Mesendoderm (in vitro differentiated cells): ENCODE data around the gene MRPS30. TPM values are rescaled to one million over a fixed set of nuclear protein-coding genes. Genes with fewer than 3 reads are reported as not detected.
A peak's percentile ranks its signal among the peaks of the same experiment; 100 is the strongest.
"Not testable (repeated sequence)": the region's sequence is repeated elsewhere in the genome, so short reads cannot be mapped to it uniquely, and the experiment has no call there.

Experiments used
- DNase-seq: peaks from one replicate; pipeline ENCODE4 v3.0.0; 2013
- H2AK5ac ChIP-seq: 2 replicates; pipeline ENCODE4 v1.6.1; 2013; ENCODE audit warnings: low read length, inconsistent platforms
- H2BK120ac ChIP-seq: 2 replicates; pipeline ENCODE4 v1.6.1; 2013; ENCODE audit warnings: low read depth, mild to moderate bottlenecking, low read length, moderate library complexity, mixed read lengths
- H2BK15ac ChIP-seq: replicated peaks from 2 replicates; pipeline ENCODE4 v1.6.1; 2013; ENCODE audit warnings: low read depth, mild to moderate bottlenecking, moderate library complexity
- H2BK5ac ChIP-seq: 2 replicates; pipeline ENCODE4 v1.6.1; 2013; ENCODE audit warnings: low read length, inconsistent platforms
- H3K18ac ChIP-seq: 2 replicates; pipeline ENCODE4 v1.6.1; 2013; ENCODE audit warnings: mild to moderate bottlenecking, low read length, mixed read lengths
- H3K23ac ChIP-seq: one replicate; pipeline ENCODE4 v1.6.1; 2013; ENCODE audit warnings: low read length
- H3K27ac ChIP-seq: 2 replicates; pipeline ENCODE4 v1.5.1; 2013; ENCODE audit warnings: low read depth, mild to moderate bottlenecking, inconsistent platforms, low read length, moderate library complexity
- H3K27me3 ChIP-seq: 2 replicates; pipeline ENCODE4 v1.6.1; 2013; ENCODE audit warnings: low read length, control low read depth, mild to moderate bottlenecking, inconsistent platforms; ENCODE audit not compliant: insufficient read depth, poor library complexity
- H3K36me3 ChIP-seq: 2 replicates; pipeline ENCODE4 v1.6.1; 2013; ENCODE audit warnings: low read length, inconsistent platforms; ENCODE audit not compliant: control insufficient read depth, insufficient read depth
- H3K4ac ChIP-seq: one replicate; pipeline ENCODE4 v1.6.1; 2013; ENCODE audit warnings: low read depth, mild to moderate bottlenecking, low read length, moderate library complexity
- H3K4me1 ChIP-seq: 2 replicates; pipeline ENCODE4 v1.6.1; 2013; ENCODE audit warnings: low read depth, low read length, inconsistent platforms; ENCODE audit not compliant: control insufficient read depth
- H3K4me2 ChIP-seq: 2 replicates; pipeline ENCODE4 v1.6.1; 2013; ENCODE audit warnings: low read length
- H3K4me3 ChIP-seq: 2 replicates; pipeline ENCODE4 v1.5.1; 2013; ENCODE audit warnings: mild to moderate bottlenecking, low read length
- H3K56ac ChIP-seq: one replicate; pipeline ENCODE4 v1.6.1; 2013; ENCODE audit warnings: low read length
- H3K79me1 ChIP-seq: 2 replicates; pipeline ENCODE4 v1.6.1; 2013; ENCODE audit warnings: low read length, inconsistent platforms
- H3K79me2 ChIP-seq: 2 replicates; pipeline ENCODE4 v1.6.1; 2013; ENCODE audit warnings: mild to moderate bottlenecking, low read length; ENCODE audit not compliant: control insufficient read depth, insufficient read depth
- H3K9ac ChIP-seq: 2 replicates; pipeline ENCODE4 v1.6.1; 2013; ENCODE audit warnings: low read length, inconsistent platforms
- H4K5ac ChIP-seq: one replicate; pipeline ENCODE4 v1.6.1; 2013; ENCODE audit warnings: low read length
- H4K8ac ChIP-seq: one replicate; pipeline ENCODE4 v1.6.1; 2013; ENCODE audit warnings: low read depth, mild to moderate bottlenecking, control low read depth, low read length, moderate library complexity
- WGBS: extraction: QIAGEN DNeasy Blood & Tissue Kit; methylation state at CpG from one replicate; pipeline ENCODE4 v1.1.7; 2013; ENCODE audit warnings: low lambda C conversion rate, missing lambda C conversion rate; ENCODE audit not compliant: insufficient coverage; ENCODE audit errors: extremely low coverage; 5-methylcytosine and 5-hydroxymethylcytosine counted together
- polyA plus RNA-seq, 2 experiments: library from polyadenylated mRNA; stranded (reverse); fragments of 200-250 nt; gene quantifications; one replicate each; pipeline ENCODE4 v1.2.3, GENCODE V29; 2013

Gene MRPS30
- polyA plus RNA-seq (2013, experiment 1 of 2) = 67.8 TPM
- polyA plus RNA-seq (2013, experiment 2 of 2) = 66.7 TPM

DNA sequence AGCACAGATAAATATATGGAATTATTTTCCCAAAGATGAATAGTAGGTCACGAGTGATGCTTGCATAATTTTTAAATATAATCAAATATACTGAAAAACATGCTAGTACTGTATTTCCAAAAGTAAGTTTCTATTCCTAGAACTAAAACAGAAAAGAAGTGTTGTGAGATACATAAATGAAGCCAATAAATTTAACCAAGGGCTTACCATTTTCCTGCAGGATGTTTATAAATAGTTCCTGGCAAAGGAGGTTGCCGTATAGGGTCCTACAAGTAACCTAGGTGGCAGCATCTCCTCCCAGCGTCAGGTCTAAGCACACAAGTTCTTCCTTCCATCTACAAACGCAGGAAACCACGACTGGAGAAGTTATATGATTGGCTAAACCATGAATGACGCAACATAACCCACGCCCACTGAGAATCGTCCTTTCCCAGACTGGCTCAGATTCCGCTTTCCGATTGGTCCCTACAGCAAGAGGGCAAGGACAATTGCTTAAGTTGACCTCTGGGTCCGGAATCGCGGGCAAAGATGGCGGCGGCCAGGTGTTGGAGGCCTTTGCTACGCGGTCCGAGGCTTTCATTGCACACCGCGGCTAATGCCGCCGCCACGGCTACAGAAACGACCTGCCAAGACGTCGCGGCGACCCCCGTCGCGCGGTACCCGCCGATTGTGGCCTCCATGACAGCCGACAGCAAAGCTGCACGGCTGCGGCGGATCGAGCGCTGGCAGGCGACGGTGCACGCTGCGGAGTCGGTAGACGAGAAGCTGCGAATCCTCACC lies at the start of gene MRPS30:
MRPS30 (plus strand) TSS at position 513 of the 780 bp plus-strand sequence; CDS start at position 529, 16 bp downstream.
- Histone ChIP-seq H3K9ac (peak within 1 kb of the TSS; percentile 91), H3K23ac (peak within 1 kb of the TSS; percentile 70), H4K5ac (no peak within 1 kb of the TSS), H2BK15ac (no peak within 1 kb of the TSS), H3K4me1 (no peaks in the 10 kb centered on the region), H2BK5ac (peak within 1 kb of the TSS; percentile 61), H3K79me1 (no peaks in the 10 kb centered on the region), H2BK120ac (no peak within 1 kb of the TSS), H3K79me2 (peaks cover 24% of the 10 kb centered on the region), H3K27me3 (no peaks in the 10 kb centered on the region), H2AK5ac (no peak within 1 kb of the TSS), H3K4me3 (peak within 1 kb of the TSS; percentile 92), H3K4ac (no peak within 1 kb of the TSS), H3K4me2 (peak within 1 kb of the TSS; percentile 88), H4K8ac (no peak within 1 kb of the TSS), H3K56ac (peak within 1 kb of the TSS; percentile 97), H3K18ac (peak within 1 kb of the TSS; percentile 60), H3K27ac (peak within 1 kb of the TSS; percentile 13), H3K36me3 (peaks cover 1% of the 10 kb centered on the region)
- no CpG with 5 or more reads among the region's 47 CpGs for WGBS
- DNase-seq = peak; percentile 100

DNA sequence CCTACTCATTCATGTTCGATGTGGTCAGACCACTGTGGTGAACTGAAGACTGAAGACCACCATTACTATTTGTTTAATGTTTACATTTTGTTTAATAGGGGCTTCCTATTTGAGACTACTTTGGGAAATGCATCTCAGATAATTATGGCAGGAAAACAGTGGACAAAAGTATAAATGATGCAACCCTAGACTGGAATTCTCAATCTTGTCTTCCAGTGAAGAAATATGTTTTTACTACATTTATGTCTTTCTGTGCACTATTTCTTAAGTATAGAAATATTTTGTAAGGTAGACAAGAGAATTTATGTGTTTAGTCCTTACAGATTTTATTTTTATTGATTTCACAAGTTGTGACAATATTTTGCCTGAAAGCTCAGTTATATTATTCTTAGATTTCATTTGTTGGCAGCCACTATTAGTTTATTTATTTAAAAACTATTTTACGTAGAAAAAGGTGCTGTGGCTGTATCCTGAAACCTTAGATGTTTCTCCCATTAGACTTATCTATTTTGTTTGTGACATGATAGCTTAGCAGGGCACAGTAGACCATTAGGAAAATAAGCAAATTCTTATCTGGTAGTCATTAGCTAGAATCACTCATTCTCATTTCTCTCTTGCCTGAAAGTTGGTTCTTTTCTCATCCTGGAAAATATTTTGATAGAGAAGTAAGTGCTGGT lies 39.4 kb upstream of the MRPS30 start:
- no peak overlapping the region for H3K56ac ChIP-seq
- no peak overlapping the region for H4K5ac ChIP-seq
- no peak overlapping the region for H3K4me3 ChIP-seq
- H2BK120ac ChIP-seq = no peak overlapping the region
- no peak overlapping the region for H4K8ac ChIP-seq
- H3K9ac ChIP-seq = no peak overlapping the region
- H3K4ac ChIP-seq = no peak overlapping the region
- H3K27me3 ChIP-seq = no peaks in the 10 kb centered on the region
- no peak overlapping the region for H3K4me2 ChIP-seq
- WGBS = no CpG with 5 or more reads among the region's 2 CpGs
- no peak overlapping the region for H3K23ac ChIP-seq
- no peaks in the 10 kb centered on the region for H3K4me1 ChIP-seq
- H3K79me1 ChIP-seq = no peaks in the 10 kb centered on the region
- H3K18ac ChIP-seq = no peak overlapping the region
- DNase-seq = no peak
- H3K27ac ChIP-seq = no peak overlapping the region
- no peak overlapping the region for H2AK5ac ChIP-seq
- H2BK5ac ChIP-seq = no peak overlapping the region
- no peaks in the 10 kb centered on the region for H3K36me3 ChIP-seq
- no peaks in the 10 kb centered on the region for H3K79me2 ChIP-seq
- H2BK15ac ChIP-seq = no peak overlapping the region

DNA sequence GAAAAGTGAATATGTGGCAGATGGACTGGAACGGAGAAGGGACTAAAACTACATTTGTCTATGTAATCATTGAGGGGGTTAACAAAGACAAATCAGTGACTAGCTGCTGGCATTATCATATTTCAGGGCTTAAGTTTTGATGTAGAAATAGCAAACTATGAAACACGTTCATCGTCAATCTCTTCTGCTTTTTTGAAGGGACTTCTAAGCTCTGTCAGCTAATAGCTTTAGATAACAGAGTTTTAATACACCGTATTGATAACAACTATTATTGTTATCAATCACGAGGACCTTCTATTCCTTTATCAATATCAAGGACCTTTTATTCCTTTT lies 38.9 kb upstream of the MRPS30 start:
- Histone ChIP-seq H3K9ac (no peak overlapping the region), H3K4me1 (no peaks in the 10 kb centered on the region), H2BK15ac (no peak overlapping the region), H3K4ac (no peak overlapping the region), H2BK5ac (no peak overlapping the region), H3K4me2 (no peak overlapping the region), H4K5ac (no peak overlapping the region), H2BK120ac (no peak overlapping the region), H3K56ac (no peak overlapping the region), H3K18ac (no peak overlapping the region), H3K79me1 (no peaks in the 10 kb centered on the region), H3K79me2 (no peaks in the 10 kb centered on the region), H2AK5ac (no peak overlapping the region), H3K27me3 (no peaks in the 10 kb centered on the region), H4K8ac (no peak overlapping the region), H3K27ac (no peak overlapping the region), H3K4me3 (no peak overlapping the region), H3K23ac (no peak overlapping the region), H3K36me3 (no peaks in the 10 kb centered on the region)
- WGBS = no CpG with 5 or more reads among the region's 5 CpGs
- no peak for DNase-seq

DNA sequence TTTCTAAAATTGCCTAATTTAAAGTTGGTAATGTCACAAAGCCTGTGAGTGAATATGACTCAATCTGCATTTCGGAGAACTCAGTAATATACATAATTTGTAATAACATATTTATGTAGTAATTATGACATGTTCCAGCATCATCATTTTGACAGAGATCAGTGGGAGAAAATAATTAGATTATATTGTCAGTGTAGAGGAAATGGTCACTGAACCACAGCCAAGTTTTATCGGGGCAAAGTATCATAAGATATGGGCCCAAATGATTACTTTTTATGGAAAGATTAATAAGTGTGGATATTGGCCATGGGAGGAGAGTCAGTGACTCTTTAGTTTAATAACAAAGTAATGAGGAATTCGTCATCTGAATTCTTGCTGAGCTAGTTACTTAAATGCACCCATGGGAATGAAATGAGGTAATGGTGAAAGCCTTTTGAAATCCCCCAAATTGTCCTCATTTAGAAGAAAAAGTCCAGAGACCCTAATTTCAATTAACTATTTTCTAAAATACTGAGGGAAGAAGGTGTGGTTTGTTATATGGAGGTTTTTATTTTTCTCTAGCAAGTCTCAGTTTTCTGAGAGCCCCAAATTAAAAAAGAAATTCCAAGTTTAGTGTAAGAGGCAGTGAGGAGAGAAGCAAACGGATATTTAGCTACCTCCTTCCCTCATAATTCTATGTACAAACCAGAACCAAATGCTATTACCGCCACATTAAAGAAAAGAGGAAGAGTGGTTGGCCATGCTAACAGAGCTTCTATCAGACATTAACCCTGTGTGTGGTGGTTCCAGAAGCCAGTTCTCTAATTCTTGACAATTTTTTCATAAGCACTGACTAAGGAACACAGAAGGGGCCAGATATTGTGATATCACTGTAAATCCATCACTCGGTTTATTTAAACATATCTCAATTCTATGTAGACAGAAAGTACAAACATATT lies 37.7 kb upstream of the MRPS30 start:
- H3K4ac ChIP-seq = no peak overlapping the region
- H3K4me3 ChIP-seq = no peak overlapping the region
- WGBS = no CpG with 5 or more reads among the region's 6 CpGs

DNA sequence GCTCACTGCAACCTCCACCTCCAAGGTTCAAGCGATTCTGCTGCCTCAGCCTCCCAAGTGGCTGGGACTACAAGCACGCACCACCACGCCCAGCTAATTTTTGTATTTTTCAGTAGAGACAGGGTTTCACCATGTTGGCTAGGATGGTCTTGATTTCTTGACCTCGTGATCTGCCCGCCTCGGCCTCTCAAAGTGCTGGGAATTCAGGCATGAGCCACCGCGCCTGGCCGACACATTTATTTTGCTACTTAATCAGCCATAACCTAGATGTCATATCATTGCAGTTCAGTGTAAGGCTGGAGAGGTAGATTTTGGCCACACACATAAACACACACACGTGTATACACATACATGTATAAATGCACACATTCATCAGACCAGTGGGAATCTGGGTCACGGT lies 36.4 kb upstream of the MRPS30 start:
- not testable (repeated sequence) for H3K4me3 ChIP-seq, H3K9ac ChIP-seq, H4K5ac ChIP-seq, H3K36me3 ChIP-seq, H2BK5ac ChIP-seq, H3K4me1 ChIP-seq, H3K27me3 ChIP-seq, H3K79me1 ChIP-seq, H3K23ac ChIP-seq, H3K18ac ChIP-seq, H3K79me2 ChIP-seq, DNase-seq, H2AK5ac ChIP-seq, H2BK120ac ChIP-seq, H3K4me2 ChIP-seq, H3K27ac ChIP-seq, H4K8ac ChIP-seq, H2BK15ac ChIP-seq, H3K4ac ChIP-seq, H3K56ac ChIP-seq
- no CpG with 5 or more reads among the region's 11 CpGs for WGBS

More for the DNA sequence above, 37.7 kb upstream of the MRPS30 start:
- H3K27ac ChIP-seq = no peak overlapping the region
- no peaks in the 10 kb centered on the region for H3K4me1 ChIP-seq
- H3K18ac ChIP-seq = no peak overlapping the region
- DNase-seq = no peak
- no peaks in the 10 kb centered on the region for H3K79me1 ChIP-seq
- no peak overlapping the region for H2BK120ac ChIP-seq
- H2BK5ac ChIP-seq = no peak overlapping the region
- no peaks in the 10 kb centered on the region for H3K27me3 ChIP-seq
- H4K5ac ChIP-seq = no peak overlapping the region
- no peak overlapping the region for H3K56ac ChIP-seq
- no peak overlapping the region for H2AK5ac ChIP-seq
- H3K36me3 ChIP-seq = no peaks in the 10 kb centered on the region
- H4K8ac ChIP-seq = no peak overlapping the region
- H3K9ac ChIP-seq = no peak overlapping the region
- H3K23ac ChIP-seq = no peak overlapping the region
- no peak overlapping the region for H2BK15ac ChIP-seq
- H3K79me2 ChIP-seq = no peaks in the 10 kb centered on the region
- no peak overlapping the region for H3K4me2 ChIP-seq
